K562 (cell line): ENCODE measurements around the gene INTS4.
"Not testable (repeated sequence)": the region's sequence is repeated elsewhere in the genome, so short reads cannot be mapped to it uniquely, and the experiment has no call there.

ENCODE experiments used
- BCL6 ChIP-seq: fragments of 250-450 bp; sonication (Bioruptor Pico); IDR thresholded peaks from 2 replicates; pipeline ENCODE4 v1.4.0; 2020
- EHMT2 ChIP-seq: fragments of 450-650 bp; IDR thresholded peaks from 2 replicates; pipeline ENCODE4 v1.6.1; 2018; ENCODE audit warnings: antibody characterized with exemption
- ELF1 ChIP-seq: fragments of 200-800 bp; sonication (Bioruptor generic); IDR thresholded peaks from 2 replicates; pipeline ENCODE4 v1.6.1; 2016; ENCODE audit warnings: missing genetic modification characterization, missing compliant biosample characterization
- MYNN ChIP-seq, 2 experiments: sonication (generic); formaldehyde crosslinking in 1 of 2; IDR thresholded peaks; 2 replicates each; pipeline versions ENCODE4 v1.5.0 to v1.6.1; 2016 to 2020; ENCODE audit warnings: antibody characterized with exemption in 1 of 2, missing genetic modification reagents in 1 of 2
- NRF1 ChIP-seq, 2 experiments: fragments of 450-650 bp; IDR thresholded peaks in 1 of 2; conservative IDR thresholded peaks in 1 of 2; 2 replicates each; pipeline ENCODE4 v1.6.1; 2014; ENCODE audit warnings: mild to moderate bottlenecking in 2 of 2
- PHF20 ChIP-seq: fragments of 450-650 bp; IDR thresholded peaks from 2 replicates; pipeline ENCODE4 v1.6.1; 2018; ENCODE audit not compliant: partially characterized antibody
- POLR2A ChIP-seq: fragments of 450-650 bp; conservative IDR thresholded peaks from 2 replicates; pipeline ENCODE4 v1.6.1; 2016
- TARDBP ChIP-seq: fragments of 450-650 bp; IDR thresholded peaks from 2 replicates; pipeline ENCODE4 v1.6.1; 2016
- U2AF1 ChIP-seq: fragments of 200-400 bp; formaldehyde crosslinking; optimal IDR thresholded peaks from 2 replicates; pipeline ENCODE3; 2017; ENCODE audit warnings: mild to moderate bottlenecking, low read depth, low read length, moderate library complexity
- ZBTB7A ChIP-seq: IDR thresholded peaks from 2 replicates; pipeline ENCODE4 v1.6.1; 2011; ENCODE audit warnings: low read depth, mild to moderate bottlenecking, low read length, moderate library complexity, borderline replicate concordance; ENCODE audit not compliant: control insufficient read depth
- TF ChIP-seq, protein P1 (sequence below): fragments of 450-650 bp; IDR thresholded peaks from 2 replicates; pipeline ENCODE4 v1.6.1; 2018; ENCODE audit not compliant: partially characterized antibody
- TF ChIP-seq, protein P2 (sequence below), 3 experiments: IDR thresholded peaks in 2 of 3; conservative IDR thresholded peaks in 1 of 3; 2 replicates each; pipeline ENCODE4 v1.5.1; 2011 to 2012; ENCODE audit warnings: low read length in 3 of 3, mild to moderate bottlenecking in 3 of 3, control low read depth in 2 of 3, improper control_type of control experiment in 1 of 3, inconsistent platforms in 1 of 3, low read depth in 1 of 3, mixed read lengths in 1 of 3, moderate library complexity in 1 of 3; ENCODE audit not compliant: insufficient read depth in 2 of 3

DNA sequence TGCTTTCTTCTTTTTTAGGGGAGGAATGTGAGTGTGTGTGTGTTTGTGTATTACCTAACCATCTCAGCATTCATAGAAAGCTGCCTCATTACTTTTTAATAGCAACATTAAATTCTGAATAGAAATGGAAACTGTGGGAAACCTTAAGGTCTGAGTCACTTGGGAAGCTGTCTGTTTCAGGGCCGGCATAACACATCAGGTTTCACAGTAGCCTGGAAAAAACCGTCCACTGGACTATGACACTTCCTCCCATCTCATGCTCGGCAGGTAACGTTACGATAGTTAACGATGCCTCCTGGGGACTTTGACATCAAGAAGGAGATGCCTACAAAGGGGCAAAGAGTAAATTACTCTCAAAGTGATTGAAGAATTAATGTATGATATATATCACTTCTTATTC, 83.6 kb downstream of the INTS4 start:
- TF ChIP-seq EHMT2; ZBTB7A; U2AF1; ELF1; TARDBP; MYNN (IDR thresholded peaks at IDR 0.05); MYNN (CRISPR knock-in tag; IDR thresholded peaks at IDR 0.05); PHF20; NRF1 (conservative IDR thresholded peaks at IDR 0.05 in 1 of 2, IDR thresholded peaks at IDR 0.05 in 1 of 2); POLR2A; BCL6 (CRISPR knock-in tag): not testable (repeated sequence)
- TF ChIP-seq, protein P1, sequence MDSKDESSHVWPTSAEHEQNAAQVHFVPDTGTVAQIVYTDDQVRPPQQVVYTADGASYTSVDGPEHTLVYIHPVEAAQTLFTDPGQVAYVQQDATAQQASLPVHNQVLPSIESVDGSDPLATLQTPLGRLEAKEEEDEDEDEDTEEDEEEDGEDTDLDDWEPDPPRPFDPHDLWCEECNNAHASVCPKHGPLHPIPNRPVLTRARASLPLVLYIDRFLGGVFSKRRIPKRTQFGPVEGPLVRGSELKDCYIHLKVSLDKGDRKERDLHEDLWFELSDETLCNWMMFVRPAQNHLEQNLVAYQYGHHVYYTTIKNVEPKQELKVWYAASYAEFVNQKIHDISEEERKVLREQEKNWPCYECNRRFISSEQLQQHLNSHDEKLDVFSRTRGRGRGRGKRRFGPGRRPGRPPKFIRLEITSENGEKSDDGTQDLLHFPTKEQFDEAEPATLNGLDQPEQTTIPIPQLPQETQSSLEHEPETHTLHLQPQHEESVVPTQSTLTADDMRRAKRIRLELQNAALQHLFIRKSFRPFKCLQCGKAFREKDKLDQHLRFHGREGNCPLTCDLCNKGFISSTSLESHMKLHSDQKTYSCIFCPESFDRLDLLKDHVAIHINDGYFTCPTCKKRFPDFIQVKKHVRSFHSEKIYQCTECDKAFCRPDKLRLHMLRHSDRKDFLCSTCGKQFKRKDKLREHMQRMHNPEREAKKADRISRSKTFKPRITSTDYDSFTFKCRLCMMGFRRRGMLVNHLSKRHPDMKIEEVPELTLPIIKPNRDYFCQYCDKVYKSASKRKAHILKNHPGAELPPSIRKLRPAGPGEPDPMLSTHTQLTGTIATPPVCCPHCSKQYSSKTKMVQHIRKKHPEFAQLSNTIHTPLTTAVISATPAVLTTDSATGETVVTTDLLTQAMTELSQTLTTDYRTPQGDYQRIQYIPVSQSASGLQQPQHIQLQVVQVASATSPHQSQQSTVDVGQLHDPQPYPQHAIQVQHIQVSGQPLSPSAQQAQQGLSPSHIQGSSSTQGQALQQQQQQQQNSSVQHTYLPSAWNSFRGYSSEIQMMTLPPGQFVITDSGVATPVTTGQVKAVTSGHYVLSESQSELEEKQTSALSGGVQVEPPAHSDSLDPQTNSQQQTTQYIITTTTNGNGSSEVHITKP: not testable (repeated sequence)
- TF ChIP-seq, protein P2, sequence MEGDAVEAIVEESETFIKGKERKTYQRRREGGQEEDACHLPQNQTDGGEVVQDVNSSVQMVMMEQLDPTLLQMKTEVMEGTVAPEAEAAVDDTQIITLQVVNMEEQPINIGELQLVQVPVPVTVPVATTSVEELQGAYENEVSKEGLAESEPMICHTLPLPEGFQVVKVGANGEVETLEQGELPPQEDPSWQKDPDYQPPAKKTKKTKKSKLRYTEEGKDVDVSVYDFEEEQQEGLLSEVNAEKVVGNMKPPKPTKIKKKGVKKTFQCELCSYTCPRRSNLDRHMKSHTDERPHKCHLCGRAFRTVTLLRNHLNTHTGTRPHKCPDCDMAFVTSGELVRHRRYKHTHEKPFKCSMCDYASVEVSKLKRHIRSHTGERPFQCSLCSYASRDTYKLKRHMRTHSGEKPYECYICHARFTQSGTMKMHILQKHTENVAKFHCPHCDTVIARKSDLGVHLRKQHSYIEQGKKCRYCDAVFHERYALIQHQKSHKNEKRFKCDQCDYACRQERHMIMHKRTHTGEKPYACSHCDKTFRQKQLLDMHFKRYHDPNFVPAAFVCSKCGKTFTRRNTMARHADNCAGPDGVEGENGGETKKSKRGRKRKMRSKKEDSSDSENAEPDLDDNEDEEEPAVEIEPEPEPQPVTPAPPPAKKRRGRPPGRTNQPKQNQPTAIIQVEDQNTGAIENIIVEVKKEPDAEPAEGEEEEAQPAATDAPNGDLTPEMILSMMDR (IDR thresholded peaks at IDR 0.05 in 2 of 3, conservative IDR thresholded peaks at IDR 0.05 in 1 of 3; ENCODE audit: insufficient read depth in 2 of 3, low read depth in 1 of 3, low read length in 3 of 3): not testable (repeated sequence)
